NCI-H345 treated with DMSO at 0.1 percent for 48 hours (cell line): Measurements from ENCODE around the gene GLB1L.
"Not testable (repeated sequence)": the region's sequence is repeated elsewhere in the genome, so short reads cannot be mapped to it uniquely, and the experiment has no call there.

Source experiments
- DNase-seq: peaks from one replicate; lab custom pipeline; 2025; ENCODE audit not compliant: unreplicated experiment; lab: John Stamatoyannopoulos, UW

The GLB1L gene

DNA sequence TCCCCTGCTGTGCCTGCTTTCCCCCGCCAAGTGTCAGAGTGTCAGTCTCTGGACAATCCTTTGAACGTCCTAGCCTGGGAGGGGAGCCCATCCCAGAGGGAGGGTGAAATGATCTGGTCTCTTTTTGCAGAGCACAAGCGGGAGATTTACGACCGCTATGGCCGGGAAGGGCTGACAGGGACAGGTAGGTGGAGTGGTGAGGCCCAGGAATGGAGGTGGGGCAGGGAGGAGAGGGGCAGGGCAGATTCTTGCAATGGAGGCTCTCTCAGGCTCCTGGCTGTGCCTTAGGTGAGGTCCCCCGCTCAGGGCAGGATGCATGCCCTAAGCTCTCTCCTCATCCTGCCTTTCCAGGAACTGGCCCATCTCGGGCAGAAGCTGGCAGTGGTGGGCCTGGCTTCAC lies 36.3 kb upstream of the GLB1L start:
- DNase-seq = no peak

DNA sequence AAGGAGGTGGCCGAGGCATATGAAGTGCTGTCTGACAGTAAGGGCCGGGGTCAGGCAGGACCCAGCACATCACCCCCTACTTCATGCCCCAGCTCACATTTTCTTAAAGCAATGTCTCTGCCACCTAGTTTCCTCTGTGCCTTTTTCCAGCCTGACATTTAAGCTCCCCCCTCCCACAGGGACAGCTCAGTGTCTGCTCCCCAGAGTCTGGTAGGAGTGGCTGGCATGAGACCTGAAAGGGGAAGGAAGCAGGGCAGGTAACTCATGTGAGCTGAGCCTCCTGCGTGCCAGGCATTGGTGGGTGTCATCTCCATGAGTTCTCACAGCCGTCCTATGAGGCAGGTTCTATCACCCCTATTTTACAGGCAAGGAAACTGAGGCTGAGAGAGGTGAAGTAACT lies 35.4 kb upstream of the GLB1L start:
- DNase-seq = no peak

GRCh38 chr2:219279916-219280516 lies 34.8 kb upstream of the GLB1L start:
- no peak for DNase-seq

GRCh38 chr2:219279151-219279915 lies 34.1 kb upstream of the GLB1L start, which contains the start of gene DNAJB2:
TSS of gene DNAJB2 (plus strand) at chr2:219279366. CDS start at chr2:219279834, 468 bp downstream.
- peak; percentile 93 for DNase-seq

GRCh38 chr2:219278655-219279150 lies 33.5 kb upstream of the GLB1L start:
- no peak for DNase-seq

GRCh38 chr2:219277703-219278654 lies 32.7 kb upstream of the GLB1L start:
- DNase-seq = peak; percentile 73

GRCh38 chr2:219274361-219274921 lies 29.2 kb upstream of the GLB1L start:
- DNase-seq = no peak

DNA sequence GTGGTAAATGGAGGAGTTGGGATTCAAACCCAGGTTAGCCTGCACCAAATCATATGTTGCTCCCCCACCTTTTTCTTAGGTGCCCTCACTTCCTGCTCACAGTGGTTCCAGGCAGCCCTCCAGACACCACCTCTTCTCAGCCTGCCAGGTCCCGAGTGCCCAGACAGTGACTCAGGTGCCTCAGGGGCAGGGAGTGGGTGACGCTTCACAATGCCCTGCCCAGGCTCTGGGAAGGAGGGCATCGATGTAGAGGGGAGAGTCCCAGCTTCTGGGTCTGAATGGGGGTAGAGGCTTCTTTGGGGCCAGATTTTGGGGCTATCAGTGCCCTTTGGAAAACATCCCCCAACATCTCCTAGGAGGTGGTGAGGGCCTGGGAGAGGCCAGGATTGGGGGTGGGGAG lies 28.7 kb upstream of the GLB1L start:
- DNase-seq = no peak

DNA sequence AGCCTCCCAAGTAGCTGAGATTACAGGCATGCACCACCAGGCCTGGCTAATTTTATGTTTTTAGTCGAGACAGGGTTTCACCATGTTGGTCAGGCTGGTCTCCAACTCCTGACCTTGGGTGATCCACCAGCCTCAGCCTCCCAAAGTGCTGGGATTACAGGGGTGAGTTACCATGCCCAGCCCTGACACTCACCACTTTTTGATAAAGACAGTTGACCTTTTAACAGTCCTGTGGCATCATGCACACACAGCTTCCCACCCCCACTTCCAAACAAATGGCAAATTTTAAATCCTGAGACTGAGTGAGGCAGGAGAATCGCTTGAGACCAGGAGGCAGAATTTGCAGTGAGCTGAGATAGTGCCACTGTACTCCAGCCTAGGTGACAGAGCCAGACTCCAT lies 27.8 kb upstream of the GLB1L start:
- no peak for DNase-seq

GRCh38 chr2:219272356-219272755 lies 27.1 kb upstream of the GLB1L start:
- no peak for DNase-seq

GRCh38 chr2:219271021-219271420 lies 25.8 kb upstream of the GLB1L start:
- DNase-seq = no peak

DNA sequence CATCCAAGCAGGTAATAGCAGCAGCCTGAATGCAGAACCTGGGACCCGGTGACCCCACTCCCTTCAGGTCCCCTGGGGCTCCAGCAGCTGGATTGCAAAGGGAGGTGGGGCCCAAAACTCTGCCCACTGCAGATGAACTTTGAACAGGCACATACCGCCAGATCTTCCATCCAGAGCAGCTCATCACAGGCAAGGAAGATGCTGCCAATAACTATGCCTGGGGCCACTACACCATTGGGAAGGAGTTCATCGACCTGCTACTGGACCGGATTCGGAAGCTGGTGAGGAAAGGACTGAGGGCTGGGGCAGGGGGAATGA lies 24.8 kb upstream of the GLB1L start:
- no peak for DNase-seq

- DNase-seq = no peak
These were observed 24.3 kb upstream of the GLB1L start for GRCh38 chr2:219269362-219270054.

- DNase-seq = no peak
These were observed 23.1 kb upstream of the GLB1L start for GRCh38 chr2:219268294-219268693.

- DNase-seq = no peak
These were observed 21.6 kb upstream of the GLB1L start for GRCh38 chr2:219266886-219267285.

DNA sequence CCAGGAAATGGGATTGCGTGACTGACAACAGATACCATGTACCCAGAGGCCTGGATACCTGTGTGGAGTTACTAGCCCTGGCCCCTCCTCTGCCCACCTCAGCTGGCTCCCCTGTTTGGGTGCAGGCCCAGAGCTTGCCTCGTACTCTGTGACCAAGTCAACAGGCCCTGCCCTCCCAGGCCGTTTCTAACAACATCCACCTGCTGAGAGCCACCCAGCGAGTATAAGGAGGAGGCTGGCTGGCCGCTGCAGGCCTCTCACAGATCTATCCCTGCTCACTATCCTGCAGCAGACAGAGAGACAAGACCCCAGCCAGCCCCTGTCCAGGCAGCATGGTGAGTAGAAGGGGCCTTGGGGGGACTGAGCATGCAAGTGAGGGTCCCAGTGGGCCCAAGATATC lies 21.0 kb upstream of the GLB1L start:
- DNase-seq = no peak

GRCh38 chr2:219261024-219261855 lies 16.0 kb upstream of the GLB1L start:
- DNase-seq = no peak

- not testable (repeated sequence) for DNase-seq
These were observed 13.7 kb upstream of the GLB1L start for GRCh38 chr2:219258942-219259341.

DNA sequence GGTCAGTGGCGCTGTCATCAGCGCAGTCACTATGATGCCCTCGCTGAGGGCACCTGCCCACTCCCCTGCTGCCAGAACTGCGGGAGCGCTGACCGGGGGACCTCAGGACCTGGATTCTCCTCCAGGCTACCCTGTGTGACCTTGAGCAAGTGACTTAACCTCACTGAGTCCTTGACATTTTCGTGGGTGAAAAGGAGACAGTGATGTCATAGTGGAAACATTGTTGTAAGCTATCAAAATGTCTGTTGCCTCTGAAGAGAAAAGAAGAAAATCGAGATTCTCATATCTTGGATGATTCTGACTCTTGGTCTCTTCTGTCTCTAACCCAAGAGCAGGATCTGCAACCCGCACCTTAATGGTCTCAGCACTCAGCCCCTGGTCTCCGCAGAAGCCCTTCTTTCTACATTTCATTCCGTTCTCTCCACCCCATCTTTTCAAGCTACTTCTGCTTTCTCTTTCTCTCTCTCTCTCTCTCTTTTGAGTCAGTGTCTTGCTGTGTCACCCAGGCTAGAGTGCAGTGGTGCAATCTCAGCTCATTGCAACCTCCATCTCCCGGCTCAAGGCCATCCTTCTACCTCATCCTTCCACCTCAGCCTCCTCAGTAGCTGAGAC lies 9.5 kb upstream of the GLB1L start:
- no peak for DNase-seq
